Fibroblast of lung (primary cell): Measurements from ENCODE around the gene ZBTB1. TPM values are rescaled to one million over a fixed set of nuclear protein-coding genes. Genes with fewer than 3 reads are reported as not detected.
A peak's percentile ranks its signal among the peaks of the same experiment; 100 is the strongest.

Experiments
- DNase-seq, 2 donors: peaks; one replicate each; pipeline versions ENCODE4 v3.0.0 to v3.0.0-alpha.2; 2010; ENCODE audit warnings: low read depth in 2 of 2
- H2AFZ ChIP-seq: 2 replicates; pipeline ENCODE4 v1.5.1; 2012; ENCODE audit warnings: low read length, control low read depth, inconsistent platforms
- H3K27ac ChIP-seq: 2 replicates; pipeline ENCODE4 v1.5.1; 2011; ENCODE audit warnings: low read length, control low read depth; ENCODE audit not compliant: insufficient read depth
- H3K27me3 ChIP-seq: 2 replicates; pipeline ENCODE4 v1.5.1; 2011; ENCODE audit warnings: mild to moderate bottlenecking, low read length; ENCODE audit not compliant: control insufficient read depth, insufficient read depth
- H3K36me3 ChIP-seq: 2 replicates; pipeline ENCODE4 v1.5.1; 2011; ENCODE audit warnings: low read length; ENCODE audit not compliant: control insufficient read depth, insufficient read depth
- H3K4me1 ChIP-seq: 2 replicates; pipeline ENCODE4 v1.5.1; 2011; ENCODE audit warnings: low read length; ENCODE audit not compliant: control insufficient read depth, insufficient read depth; ENCODE audit errors: extremely low read depth
- H3K4me2 ChIP-seq: 2 replicates; pipeline ENCODE4 v1.5.1; 2011; ENCODE audit warnings: low read length, control low read depth; ENCODE audit not compliant: insufficient read depth; ENCODE audit errors: extremely low read depth
- H3K4me3 ChIP-seq, 4 experiments: fragments of 200-600 bp in 1 of 4; sonication (generic) in 1 of 4; replicated peaks in 1 of 4; 2 replicates each; pipeline ENCODE4 v1.5.1; 2011 to 2016; ENCODE audit warnings: low read length in 4 of 4, low read depth in 3 of 4, mild to moderate bottlenecking in 3 of 4, control low read depth in 2 of 4, inconsistent platforms in 1 of 4, mixed read lengths in 1 of 4; ENCODE audit not compliant: insufficient read depth in 1 of 4; ENCODE audit errors: control extremely low read depth in 1 of 4
- H3K79me2 ChIP-seq: 2 replicates; pipeline ENCODE4 v1.5.1; 2012; ENCODE audit warnings: mild to moderate bottlenecking, low read length, inconsistent platforms; ENCODE audit not compliant: control insufficient read depth, insufficient read depth
- H3K9ac ChIP-seq: 2 replicates; pipeline ENCODE4 v1.5.1; 2011; ENCODE audit warnings: mild to moderate bottlenecking, low read length, control low read depth; ENCODE audit not compliant: insufficient read depth
- H3K9me3 ChIP-seq: 2 replicates; pipeline ENCODE4 v1.5.1; 2012; ENCODE audit warnings: low read depth, low read length; ENCODE audit not compliant: control insufficient read depth, insufficient read depth
- H4K20me1 ChIP-seq: 2 replicates; pipeline ENCODE4 v1.5.1; 2011; ENCODE audit warnings: low read length; ENCODE audit not compliant: control insufficient read depth, insufficient read depth; ENCODE audit errors: extremely low read depth
- EZH2 ChIP-seq: IDR thresholded peaks from 2 replicates; pipeline ENCODE4 v1.5.1; 2012; ENCODE audit warnings: low read length, control low read depth, mild to moderate bottlenecking; ENCODE audit errors: missing control alignments
- polyA plus RNA-seq, 2 donors: library from polyadenylated mRNA; depleted of rRNA in 1 of 2; stranded (reverse) in 1 of 2; unstranded in 1 of 2; fragments of >200 nt; gene quantifications; 2 replicates each; pipeline ENCODE4 v1.2.1, GENCODE V29; 2011 to 2012; ENCODE audit warnings: missing spikeins in 1 of 2
- total RNA-seq: library from RNA; depleted of rRNA; stranded (reverse); fragments of >200 nt; gene quantifications from 2 replicates; pipeline ENCODE4 v1.2.1, GENCODE V29; 2014
- TF ChIP-seq, protein P1 (sequence below), 2 donors: IDR thresholded peaks in 1 of 2; conservative IDR thresholded peaks in 1 of 2; 1 replicate in 1 of 2; 2 replicates in 1 of 2; pipeline ENCODE4 v1.5.1; 2011 to 2012; ENCODE audit warnings: low read length in 2 of 2, control low read depth in 1 of 2, inconsistent platforms in 1 of 2, low read depth in 1 of 2, mild to moderate bottlenecking in 1 of 2

ZBTB1 gene
- total and polyA plus RNA-seq, 2 donors (not counting 1 experiment from before 2014, with no cell fraction given): 39.1 to 40.5 TPM

DNA sequence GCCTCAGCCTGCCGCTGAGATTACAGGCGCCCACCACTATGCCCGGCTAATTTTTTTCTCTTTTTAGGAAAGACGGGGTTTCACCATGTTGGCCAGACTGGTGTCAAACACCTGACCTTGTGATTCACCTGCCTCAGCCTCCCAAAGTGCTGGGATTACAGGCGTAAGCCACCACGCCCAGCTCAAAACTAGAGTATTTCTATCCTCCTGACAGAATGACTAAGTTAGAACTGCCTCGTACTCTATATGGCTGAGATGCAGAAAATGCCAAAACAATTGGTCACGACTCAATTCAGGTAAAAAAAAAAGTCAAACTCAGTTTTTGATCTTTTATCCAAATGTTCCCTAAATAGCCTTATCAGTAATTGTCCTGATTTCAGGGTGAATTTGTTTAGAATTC is 28.1 kb upstream of the ZBTB1 start:
- TF ChIP-seq, protein P1, sequence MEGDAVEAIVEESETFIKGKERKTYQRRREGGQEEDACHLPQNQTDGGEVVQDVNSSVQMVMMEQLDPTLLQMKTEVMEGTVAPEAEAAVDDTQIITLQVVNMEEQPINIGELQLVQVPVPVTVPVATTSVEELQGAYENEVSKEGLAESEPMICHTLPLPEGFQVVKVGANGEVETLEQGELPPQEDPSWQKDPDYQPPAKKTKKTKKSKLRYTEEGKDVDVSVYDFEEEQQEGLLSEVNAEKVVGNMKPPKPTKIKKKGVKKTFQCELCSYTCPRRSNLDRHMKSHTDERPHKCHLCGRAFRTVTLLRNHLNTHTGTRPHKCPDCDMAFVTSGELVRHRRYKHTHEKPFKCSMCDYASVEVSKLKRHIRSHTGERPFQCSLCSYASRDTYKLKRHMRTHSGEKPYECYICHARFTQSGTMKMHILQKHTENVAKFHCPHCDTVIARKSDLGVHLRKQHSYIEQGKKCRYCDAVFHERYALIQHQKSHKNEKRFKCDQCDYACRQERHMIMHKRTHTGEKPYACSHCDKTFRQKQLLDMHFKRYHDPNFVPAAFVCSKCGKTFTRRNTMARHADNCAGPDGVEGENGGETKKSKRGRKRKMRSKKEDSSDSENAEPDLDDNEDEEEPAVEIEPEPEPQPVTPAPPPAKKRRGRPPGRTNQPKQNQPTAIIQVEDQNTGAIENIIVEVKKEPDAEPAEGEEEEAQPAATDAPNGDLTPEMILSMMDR (conservative IDR thresholded peaks at IDR 0.05 in 1 of 2, IDR thresholded peaks at IDR 0.05 in 1 of 2; ENCODE audit: low read depth in 1 of 2, low read length in 2 of 2): no peak
- no peak for TF ChIP-seq EZH2
- H3K9ac ChIP-seq: no peak overlapping the region
- no peaks in the 10 kb centered on the region for H3K27me3 ChIP-seq
- no peak overlapping the region for H3K4me3 ChIP-seq
- no peaks in the 10 kb centered on the region for H4K20me1 ChIP-seq
- no peak overlapping the region for H2AFZ ChIP-seq
- no peaks in the 10 kb centered on the region for H3K79me2 ChIP-seq
- no peaks in the 10 kb centered on the region for H3K9me3 ChIP-seq
- H3K4me1 ChIP-seq: no peaks in the 10 kb centered on the region
- H3K36me3 ChIP-seq: no peaks in the 10 kb centered on the region
- H3K27ac ChIP-seq: no peak overlapping the region
- DNase-seq: no peak
- no peak overlapping the region for H3K4me2 ChIP-seq

DNA sequence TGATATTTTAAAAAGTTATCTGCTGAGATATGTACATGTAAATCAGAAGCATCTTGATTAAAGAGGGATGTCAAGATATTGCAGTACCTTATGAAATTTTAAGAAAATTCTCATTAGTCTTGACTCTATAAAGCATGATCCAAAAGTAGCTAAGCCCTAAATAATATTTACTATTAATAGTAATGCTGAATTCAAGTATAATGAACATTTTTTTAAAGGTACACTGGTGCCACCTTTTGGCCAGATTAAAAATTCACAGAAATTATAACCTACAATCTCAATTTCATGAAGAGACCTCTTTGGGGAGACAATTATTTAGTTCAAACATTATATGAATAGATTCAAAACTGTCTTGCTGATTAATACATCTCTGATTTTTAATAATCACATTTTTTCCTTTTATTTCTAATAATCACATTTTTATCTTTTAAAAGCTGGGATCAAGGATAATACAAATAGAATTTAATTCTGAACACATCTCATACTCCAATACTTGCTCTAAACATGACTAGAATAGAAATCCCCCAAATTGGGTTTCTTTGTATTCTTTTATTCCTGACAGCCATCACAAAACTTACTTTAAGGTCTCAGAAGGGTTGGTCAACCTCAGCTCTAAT is 25.8 kb upstream of the ZBTB1 start:
- no peak overlapping the region for H3K9ac ChIP-seq
- H3K4me2 ChIP-seq: no peak overlapping the region
- H2AFZ ChIP-seq: no peak overlapping the region
- TF ChIP-seq, protein P1 (conservative IDR thresholded peaks at IDR 0.05 in 1 of 2, IDR thresholded peaks at IDR 0.05 in 1 of 2; ENCODE audit: low read depth in 1 of 2, low read length in 2 of 2): peak in 1 of 2 donors; percentile 36
- TF ChIP-seq EZH2: no peak
- no peaks in the 10 kb centered on the region for H4K20me1 ChIP-seq
- no peaks in the 10 kb centered on the region for H3K9me3 ChIP-seq
- H3K79me2 ChIP-seq: no peaks in the 10 kb centered on the region
- no peaks in the 10 kb centered on the region for H3K27me3 ChIP-seq
- H3K27ac ChIP-seq: no peak overlapping the region
- peak; percentile 11 to 52 for DNase-seq
- H3K4me1 ChIP-seq: no peaks in the 10 kb centered on the region
- H3K36me3 ChIP-seq: no peaks in the 10 kb centered on the region
- H3K4me3 ChIP-seq: no peak overlapping the region

DNA sequence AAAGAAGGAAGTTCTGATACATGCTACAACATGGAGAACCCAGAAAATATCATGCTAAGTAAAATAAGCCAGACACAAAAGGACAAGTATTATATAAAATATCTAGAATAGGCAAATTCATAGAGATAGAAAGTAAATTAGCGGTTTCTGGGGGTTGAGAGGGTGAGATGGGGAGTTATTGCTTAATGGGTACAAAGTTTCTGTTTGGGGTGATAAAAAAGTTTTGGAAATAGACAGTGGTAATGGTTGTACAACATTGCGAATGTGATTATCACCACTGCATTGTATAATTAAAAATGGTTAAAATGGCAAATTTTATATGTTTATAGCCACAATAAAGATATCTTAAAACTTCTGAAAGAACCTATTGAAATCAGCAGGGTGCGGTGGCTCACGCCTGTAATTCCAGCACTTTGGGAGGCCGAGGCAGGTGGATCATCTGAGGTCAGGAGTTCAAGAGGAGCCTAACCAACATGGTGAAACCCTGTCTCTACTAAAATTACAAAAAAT is 15.9 kb upstream of the ZBTB1 start:
- no peaks in the 10 kb centered on the region for H3K9me3 ChIP-seq
- no peaks in the 10 kb centered on the region for H3K4me1 ChIP-seq
- TF ChIP-seq, protein P1 (conservative IDR thresholded peaks at IDR 0.05 in 1 of 2, IDR thresholded peaks at IDR 0.05 in 1 of 2; ENCODE audit: low read depth in 1 of 2, low read length in 2 of 2): no peak
- no peak for TF ChIP-seq EZH2
- H3K27me3 ChIP-seq: no peaks in the 10 kb centered on the region
- H3K4me2 ChIP-seq: no peak overlapping the region
- H3K36me3 ChIP-seq: peaks cover 6% of the 10 kb centered on the region
- no peak overlapping the region for H3K27ac ChIP-seq
- no peak overlapping the region for H2AFZ ChIP-seq
- H3K79me2 ChIP-seq: no peaks in the 10 kb centered on the region
- H3K9ac ChIP-seq: no peak overlapping the region
- DNase-seq: no peak
- no peaks in the 10 kb centered on the region for H4K20me1 ChIP-seq
- H3K4me3 ChIP-seq: no peak overlapping the region
